HepG2 (cell line): Measurements from ENCODE around the gene SMIM36. TPM values are rescaled to one million over a fixed set of nuclear protein-coding genes. Genes with fewer than 3 reads are reported as not detected.
A peak's percentile ranks its signal among the peaks of the same experiment; 100 is the strongest.

ENCODE experiments used
- HMGXB4 ChIP-seq, 2 experiments: sonication (generic) in 1 of 2; formaldehyde crosslinking in 1 of 2; IDR thresholded peaks; 2 replicates each; pipeline versions ENCODE4 v1.4.0 to v1.6.1; 2018 to 2020; ENCODE audit warnings: missing genetic modification reagents in 2 of 2, borderline replicate concordance in 1 of 2, low read depth in 1 of 2, mild to moderate bottlenecking in 1 of 2, missing biosample characterization in 1 of 2
- IRF9 ChIP-seq: sonication (generic); formaldehyde crosslinking; IDR thresholded peaks from 2 replicates; pipeline ENCODE4 v1.8.0; 2022; ENCODE audit warnings: missing genetic modification reagents, mild to moderate bottlenecking, borderline replicate concordance
- MED13 ChIP-seq: sonication (generic); formaldehyde crosslinking; IDR thresholded peaks from 2 replicates; pipeline ENCODE4 v1.5.0; 2020; ENCODE audit warnings: missing genetic modification reagents
- NAIF1 ChIP-seq: sonication (generic); formaldehyde crosslinking; IDR thresholded peaks from 2 replicates; pipeline ENCODE4 v1.5.0; 2020; ENCODE audit warnings: mild to moderate bottlenecking, missing genetic modification reagents, borderline replicate concordance
- NR1H2 ChIP-seq: sonication (generic); formaldehyde crosslinking; IDR thresholded peaks from 2 replicates; pipeline ENCODE4 v1.8.1; 2022; ENCODE audit warnings: low read depth, missing genetic modification reagents, borderline replicate concordance
- SNAI1 ChIP-seq: sonication (generic); formaldehyde crosslinking; IDR thresholded peaks from 2 replicates; pipeline ENCODE4 v1.5.0; 2020; ENCODE audit warnings: mild to moderate bottlenecking, missing genetic modification reagents, borderline replicate concordance
- TCF7 ChIP-seq: sonication (generic); IDR thresholded peaks from 2 replicates; pipeline ENCODE4 v1.6.1; 2016; ENCODE audit warnings: antibody characterized with exemption, low read depth
- ZBTB4 ChIP-seq: sonication (generic); formaldehyde crosslinking; IDR thresholded peaks from 2 replicates; pipeline ENCODE4 v1.4.0; 2020; ENCODE audit warnings: missing genetic modification reagents, mild to moderate bottlenecking, borderline replicate concordance
- ZNF180 ChIP-seq: sonication (generic); formaldehyde crosslinking; IDR thresholded peaks from 2 replicates; pipeline ENCODE4 v1.4.0; 2020; ENCODE audit warnings: low read depth, missing genetic modification reagents, borderline replicate concordance
- ZNF232 ChIP-seq: sonication (generic); formaldehyde crosslinking; IDR thresholded peaks from 2 replicates; pipeline ENCODE4 v1.4.0; 2020; ENCODE audit warnings: missing genetic modification reagents, borderline replicate concordance
- ZNF354B ChIP-seq: sonication (generic); formaldehyde crosslinking; IDR thresholded peaks from 2 replicates; pipeline ENCODE4 v1.8.0; 2022; ENCODE audit warnings: mild to moderate bottlenecking, missing genetic modification reagents
- ZNF512B ChIP-seq: sonication (generic); formaldehyde crosslinking; IDR thresholded peaks from 2 replicates; pipeline ENCODE4 v1.5.1; 2020; ENCODE audit warnings: missing genetic modification reagents, mild to moderate bottlenecking, borderline replicate concordance
- ZNF577 ChIP-seq: sonication (generic); formaldehyde crosslinking; IDR thresholded peaks from 2 replicates; pipeline ENCODE4 v1.4.0; 2020; ENCODE audit warnings: mild to moderate bottlenecking, low read depth, missing genetic modification reagents, borderline replicate concordance
- ZNF709 ChIP-seq: sonication (generic); formaldehyde crosslinking; IDR thresholded peaks from 2 replicates; pipeline ENCODE4 v1.5.0; 2020; ENCODE audit warnings: mild to moderate bottlenecking, missing genetic modification reagents
- ZNF710 ChIP-seq: sonication (generic); formaldehyde crosslinking; IDR thresholded peaks from 2 replicates; pipeline ENCODE4 v1.5.0; 2020; ENCODE audit warnings: mild to moderate bottlenecking, missing genetic modification reagents, borderline replicate concordance
- ZNF749 ChIP-seq: sonication (generic); formaldehyde crosslinking; IDR thresholded peaks from 2 replicates; pipeline ENCODE4 v1.8.0; 2022; ENCODE audit warnings: mild to moderate bottlenecking, missing genetic modification reagents, moderate library complexity, borderline replicate concordance
- ZSCAN29 ChIP-seq: sonication (generic); formaldehyde crosslinking; conservative IDR thresholded peaks from 2 replicates; pipeline ENCODE4 v1.4.0; 2020; ENCODE audit warnings: mild to moderate bottlenecking, missing genetic modification reagents
- polyA plus RNA-seq, 8 experiments: library from polyadenylated mRNA; depleted of rRNA in 3 of 8; stranded (reverse) in 7 of 8; unstranded in 1 of 8; fragments of >200 nt; fragmentation: Illumina TruSeq in 4 of 8; extraction: Trizol in 4 of 8; gene quantifications; 2 replicates each; pipeline versions ENCODE4 v1.2.1 to v1.2.3, GENCODE V29; 2011 to 2016; ENCODE audit warnings: low read depth in 4 of 8, missing spikeins in 1 of 8, mixed read lengths in 1 of 8; ENCODE audit not compliant: insufficient read depth in 1 of 8
- total RNA-seq, 5 experiments: library from RNA; depleted of rRNA; stranded (reverse); fragments of >200 nt; fragmentation: Illumina TruSeq; extraction: Trizol; gene quantifications; 2 replicates each; pipeline ENCODE4 v1.2.3, GENCODE V29; 2016; ENCODE audit warnings: low read depth in 1 of 5

Gene SMIM36
- total and polyA plus RNA-seq, 2 of the 13 experiments (the other 11 are each of a cell fraction or from before 2014, with no cell fraction given), result not detected

GRCh38 chr17:55454906-55455474 lies 56.3 kb downstream of the SMIM36 start (continued):
- TF ChIP-seq HMGXB4 (CRISPR knock-in tag; IDR thresholded peaks at IDR 0.05; ENCODE audit: borderline replicate concordance in 1 of 2, low read depth in 1 of 2) (no peak), TCF7 (peak; percentile 54; the same call in 1 of the 2 replicates), IRF9 (no peak), NAIF1 (no peak), ZNF232 (CRISPR knock-in tag) (no peak), NR1H2 (no peak), SNAI1 (CRISPR knock-in tag) (no peak), ZNF577 (no peak), ZSCAN29 (CRISPR knock-in tag) (no peak), ZNF354B (no peak), MED13 (CRISPR knock-in tag) (no peak), ZNF749 (CRISPR knock-in tag) (no peak), ZNF180 (CRISPR knock-in tag) (no peak), ZNF710 (no peak), ZNF709 (no peak), ZNF512B (CRISPR knock-in tag) (no peak), ZBTB4 (CRISPR knock-in tag) (no peak)
